ENCODE results near the gene DEAF1.

DEAF1 gene

DNA sequence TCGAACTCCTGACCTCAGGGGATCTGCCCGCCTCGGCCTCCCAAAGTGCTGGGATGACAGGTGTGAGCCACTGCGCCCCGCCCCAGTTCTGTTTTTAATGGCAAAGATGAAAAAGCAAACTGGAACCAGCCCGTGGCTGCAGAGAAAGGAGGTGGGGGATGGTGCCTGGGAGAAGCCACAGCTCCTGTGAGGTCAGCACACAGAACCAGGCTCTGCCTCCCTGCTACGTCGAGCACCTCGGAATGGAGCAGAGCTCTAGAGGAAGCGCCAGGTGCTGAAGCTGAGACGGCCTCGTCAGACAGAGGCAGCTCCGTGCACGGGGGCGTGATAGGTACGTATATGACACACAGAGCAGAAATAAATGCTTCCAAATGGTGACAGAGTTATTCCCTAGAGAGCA is 49.5 kb downstream of the DEAF1 start:
- TF ChIP-seq REST (IDR thresholded peaks at IDR 0.05; ENCODE audit: insufficient read depth in 1 of 2, low read depth in 2 of 2, low read length in 2 of 2) (no peak), FOXP2 (optimal IDR thresholded peaks at IDR 0.05; ENCODE audit: borderline replicate concordance, extremely low read depth, extremely low read length, insufficient read depth) (no peak), TAF1 (IDR thresholded peaks at IDR 0.05; ENCODE audit: borderline replicate concordance, insufficient read depth, low read length) (no peak), POLR2AphosphoS5 (IDR thresholded peaks at IDR 0.05; ENCODE audit: low read depth, low read length) (no peak), SIN3A (IDR thresholded peaks at IDR 0.05; ENCODE audit: borderline replicate concordance, insufficient read depth, low read length) (no peak)

DNA sequence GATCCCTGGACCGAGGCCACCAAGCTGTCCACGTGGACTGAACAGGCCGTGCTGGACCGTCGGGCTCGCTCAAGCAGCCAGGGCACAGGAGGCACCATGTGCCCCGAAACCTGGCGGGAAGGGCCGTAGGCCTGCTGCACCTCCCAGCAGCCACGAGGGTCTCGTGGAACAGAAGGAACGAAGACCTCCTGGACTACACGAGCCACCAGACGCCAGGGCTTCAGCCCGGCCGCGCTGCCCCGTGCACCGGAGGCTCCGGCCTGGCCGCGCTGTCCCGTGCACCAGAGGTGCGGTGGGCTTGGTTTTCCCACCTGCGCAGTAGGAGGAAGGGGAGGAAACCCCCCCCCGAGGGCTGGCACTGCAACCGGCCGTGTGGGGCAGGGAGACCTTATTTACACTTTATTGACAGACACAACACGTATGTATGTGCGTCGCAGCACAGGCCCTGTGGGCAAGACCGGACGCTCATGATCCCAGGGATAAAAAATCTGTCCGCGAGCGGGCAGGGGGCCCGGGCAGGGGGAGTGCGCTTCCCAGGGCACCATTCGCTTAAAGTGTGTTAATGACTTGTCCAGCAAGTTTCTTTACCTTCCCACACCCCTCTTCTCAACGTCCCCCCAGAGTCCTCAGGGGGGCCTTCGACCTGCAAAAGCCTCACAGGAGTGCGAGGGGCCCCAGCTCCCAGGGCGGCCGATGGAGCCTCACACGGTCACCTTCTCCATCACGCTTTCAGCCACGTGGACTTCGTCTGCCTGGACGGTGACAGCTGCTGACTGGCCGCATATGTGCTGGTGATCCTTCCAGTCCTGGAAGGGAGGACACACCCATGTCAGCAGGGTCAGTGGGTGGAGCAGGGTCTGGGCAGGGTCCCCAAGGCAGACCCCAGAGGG is 50.9 kb downstream of the DEAF1 start:
- TF ChIP-seq POLR2AphosphoS5 (IDR thresholded peaks at IDR 0.05; ENCODE audit: low read depth, low read length) (no peak), TAF1 (IDR thresholded peaks at IDR 0.05; ENCODE audit: borderline replicate concordance, insufficient read depth, low read length) (no peak), SIN3A (IDR thresholded peaks at IDR 0.05; ENCODE audit: borderline replicate concordance, insufficient read depth, low read length) (no peak), REST (IDR thresholded peaks at IDR 0.05; ENCODE audit: insufficient read depth in 1 of 2, low read depth in 2 of 2, low read length in 2 of 2) (no peak), FOXP2 (optimal IDR thresholded peaks at IDR 0.05; ENCODE audit: borderline replicate concordance, extremely low read depth, extremely low read length, insufficient read depth) (no peak)

DNA sequence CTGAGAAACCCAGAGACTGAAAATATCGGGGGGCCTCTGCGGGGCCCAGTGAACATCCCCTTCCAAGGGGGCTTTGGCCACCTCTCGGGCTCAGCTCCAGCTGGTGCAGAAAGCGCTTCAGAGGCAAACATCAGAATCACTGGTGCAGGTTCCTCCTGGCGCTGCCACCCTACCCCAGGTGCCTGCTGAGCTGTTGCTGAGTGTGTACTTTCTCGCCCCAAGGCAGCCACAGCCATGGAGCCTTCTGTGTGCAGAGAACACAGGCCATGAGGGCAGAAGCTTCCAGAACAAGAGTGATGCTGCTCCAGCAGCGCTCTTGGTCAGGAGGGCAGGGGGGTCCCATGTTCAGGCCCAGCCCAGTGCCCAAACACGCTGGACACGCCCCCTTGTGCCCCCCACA is 51.7 kb downstream of the DEAF1 start:
- TF ChIP-seq POLR2AphosphoS5 (IDR thresholded peaks at IDR 0.05; ENCODE audit: low read depth, low read length) (peak; percentile 10; the same call in 1 of the 2 replicates), TAF1 (IDR thresholded peaks at IDR 0.05; ENCODE audit: borderline replicate concordance, insufficient read depth, low read length) (no peak), REST (IDR thresholded peaks at IDR 0.05; ENCODE audit: insufficient read depth in 1 of 2, low read depth in 2 of 2, low read length in 2 of 2) (no peak), SIN3A (IDR thresholded peaks at IDR 0.05; ENCODE audit: borderline replicate concordance, insufficient read depth, low read length) (no peak)

GRCh38 chr11:641806-642370 is 53.1 kb downstream of the DEAF1 start:
- no peak for TF ChIP-seq TAF1 (IDR thresholded peaks at IDR 0.05; ENCODE audit: borderline replicate concordance, insufficient read depth, low read length)
- TF ChIP-seq POLR2AphosphoS5 (IDR thresholded peaks at IDR 0.05; ENCODE audit: low read depth, low read length), result 0 out of 2 replicates have a peak, but pooled peaks have one; percentile 11

- TF ChIP-seq POLR2AphosphoS5 (IDR thresholded peaks at IDR 0.05; ENCODE audit: low read depth, low read length), result peak; percentile 17; the same call in 1 of the 2 replicates
- no peak for TF ChIP-seq REST (IDR thresholded peaks at IDR 0.05; ENCODE audit: insufficient read depth in 1 of 2, low read depth in 2 of 2, low read length in 2 of 2)
Observed at GRCh38 chr11:640021-640706, 54.9 kb downstream of the DEAF1 start.

Measured in PFSK-1 (cell line).